Midbrain (tissue), 1 donor: Measurements from ENCODE around the gene MICAL3.
A peak's percentile ranks its signal among the peaks of the same experiment; 100 is the strongest.

Source experiments
- DNase-seq: peaks from one replicate; lab custom pipeline; 2025; lab: John Stamatoyannopoulos, UW

The MICAL3 gene

DNA sequence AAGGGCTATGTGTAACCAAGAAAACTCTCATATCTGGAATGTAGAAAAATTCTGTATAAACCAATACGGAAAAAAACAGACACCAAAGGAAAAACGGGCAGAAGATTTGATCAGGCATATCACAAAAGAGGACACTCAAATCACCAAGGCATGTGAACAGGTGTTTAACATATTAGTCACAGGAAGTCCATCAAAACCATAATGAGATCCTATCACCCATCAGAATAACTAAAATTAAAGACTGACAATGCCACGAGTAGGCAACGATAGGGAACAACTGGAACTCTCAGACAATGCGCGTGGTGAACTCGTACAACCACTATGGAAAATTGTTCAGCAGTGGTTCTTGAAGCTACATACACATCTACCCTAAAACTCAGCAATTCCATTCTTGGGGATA lies 94.5 kb downstream of the MICAL3 start:
- DNase-seq: no peak

DNA sequence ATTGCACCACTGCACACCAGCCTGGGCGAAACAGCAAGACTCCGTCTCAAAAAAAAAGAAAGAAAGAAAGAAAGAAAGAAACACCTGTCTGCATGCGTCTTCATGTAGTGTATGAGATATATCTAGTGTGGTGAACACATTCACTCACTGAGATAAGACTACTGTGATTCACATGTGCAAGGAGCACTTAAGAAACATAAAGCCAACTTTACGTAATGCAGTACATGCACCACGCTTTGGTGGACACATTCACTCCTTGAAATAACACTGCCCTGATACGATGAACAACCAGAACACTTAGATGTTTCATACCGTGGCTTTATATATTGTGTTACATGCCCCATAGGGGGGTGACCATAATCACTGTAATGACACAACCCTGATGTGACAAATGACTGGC lies 96.0 kb downstream of the MICAL3 start:
- no peak for DNase-seq

DNA sequence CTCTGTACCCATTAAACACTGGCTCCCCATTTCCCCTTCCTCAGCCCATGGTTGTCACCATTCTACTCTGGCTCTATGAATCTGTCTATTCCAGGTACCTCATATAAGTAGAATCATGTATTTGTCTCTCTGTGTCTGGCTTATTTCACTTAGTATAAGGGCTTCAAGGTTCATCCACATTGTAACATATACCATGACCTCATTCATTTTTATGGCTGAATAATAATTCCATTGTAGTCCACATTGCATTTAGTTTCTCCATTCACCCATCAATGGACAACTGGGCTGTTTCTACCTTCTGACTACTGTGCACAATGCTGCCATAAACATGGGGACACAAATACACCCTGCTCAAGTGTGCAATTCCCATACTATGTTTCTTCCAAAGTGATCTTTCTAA lies 97.3 kb downstream of the MICAL3 start:
- no peak for DNase-seq

DNA sequence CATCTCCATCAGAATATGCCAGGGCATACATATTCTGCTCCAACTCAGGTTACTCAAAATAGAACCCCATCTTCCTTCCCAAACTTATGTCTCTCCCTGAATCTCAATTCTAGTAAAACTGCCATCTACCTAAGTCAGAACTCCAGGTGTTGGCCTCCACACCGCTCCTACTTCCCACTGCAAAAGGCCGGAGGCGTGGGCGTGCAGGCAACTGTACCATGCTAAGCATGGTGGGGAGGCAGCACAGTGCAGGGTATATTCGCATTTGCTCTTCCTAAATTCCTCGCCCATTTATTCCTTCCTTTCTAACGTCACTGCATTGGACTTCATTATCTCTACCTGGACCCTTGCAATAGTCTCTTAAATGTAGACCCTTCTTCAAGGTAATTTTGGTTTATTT lies 97.8 kb downstream of the MICAL3 start:
- DNase-seq: no peak

DNA sequence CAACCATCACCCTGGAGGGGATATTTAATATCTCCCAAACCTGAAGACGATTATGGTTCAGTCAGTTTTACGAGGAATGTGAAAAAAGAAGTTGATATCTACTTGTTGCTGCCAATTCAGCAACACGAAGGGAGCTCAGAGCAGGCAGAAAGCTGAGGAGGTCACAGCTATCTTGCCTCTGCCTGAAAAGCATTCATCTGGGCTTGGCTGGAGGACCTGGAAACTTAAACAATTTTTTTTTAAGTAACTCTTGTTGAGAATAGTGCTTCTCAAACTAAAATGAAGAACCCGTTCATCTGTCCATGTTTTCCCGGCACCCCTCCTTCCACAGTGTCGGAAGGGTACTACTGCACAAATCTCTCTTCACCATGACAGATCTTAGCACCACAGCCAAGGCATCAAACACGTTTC lies 98.9 kb downstream of the MICAL3 start:
- no peak for DNase-seq

DNA sequence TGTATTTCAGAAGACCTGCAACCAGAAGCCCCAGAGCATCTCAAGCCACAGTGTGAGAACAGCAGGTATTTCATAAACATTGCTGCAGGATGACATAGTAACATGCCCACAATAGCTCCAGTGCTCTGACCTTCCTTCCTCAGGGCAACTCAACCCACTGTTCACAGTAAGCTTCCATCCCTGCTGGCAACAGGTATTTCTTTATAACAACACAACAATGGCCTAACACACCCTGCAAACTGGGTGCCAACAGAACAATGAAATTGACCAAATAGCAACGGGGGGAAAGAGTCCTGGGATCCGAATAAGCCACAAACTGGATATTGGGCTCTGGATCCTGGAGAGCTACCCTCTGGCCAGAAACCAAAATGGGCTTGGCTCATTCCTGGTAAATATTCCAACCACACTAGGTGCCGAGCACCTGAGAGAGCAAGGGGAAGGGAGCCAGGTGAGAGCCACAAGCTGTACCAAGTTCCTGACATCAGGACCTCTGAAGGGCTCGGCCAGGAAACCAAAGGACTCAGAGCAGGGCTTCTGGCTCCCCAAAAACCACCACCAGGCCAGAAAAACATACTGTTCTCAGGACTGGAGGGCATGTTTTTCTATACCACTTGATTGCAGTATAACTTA lies 99.5 kb downstream of the MICAL3 start:
- no peak for DNase-seq

DNA sequence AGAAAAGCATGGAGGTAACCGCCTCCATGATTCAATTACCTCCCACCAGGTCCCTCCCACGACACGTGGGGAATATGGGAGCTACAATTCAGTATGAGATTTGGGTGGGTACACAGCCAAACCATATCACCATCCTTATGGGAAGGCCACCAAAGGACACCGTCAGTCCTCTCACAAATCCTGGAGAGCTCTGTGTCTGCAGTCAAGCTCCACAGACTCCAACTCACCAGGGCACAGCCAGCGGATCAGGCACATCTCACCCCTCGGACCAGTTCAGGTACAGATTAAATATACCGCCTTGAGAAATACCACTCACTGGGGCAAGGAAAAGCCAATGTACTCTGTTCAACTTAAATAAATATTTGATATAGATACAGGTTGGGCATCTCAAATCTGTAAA lies 100.3 kb downstream of the MICAL3 start:
- DNase-seq: no peak

DNA sequence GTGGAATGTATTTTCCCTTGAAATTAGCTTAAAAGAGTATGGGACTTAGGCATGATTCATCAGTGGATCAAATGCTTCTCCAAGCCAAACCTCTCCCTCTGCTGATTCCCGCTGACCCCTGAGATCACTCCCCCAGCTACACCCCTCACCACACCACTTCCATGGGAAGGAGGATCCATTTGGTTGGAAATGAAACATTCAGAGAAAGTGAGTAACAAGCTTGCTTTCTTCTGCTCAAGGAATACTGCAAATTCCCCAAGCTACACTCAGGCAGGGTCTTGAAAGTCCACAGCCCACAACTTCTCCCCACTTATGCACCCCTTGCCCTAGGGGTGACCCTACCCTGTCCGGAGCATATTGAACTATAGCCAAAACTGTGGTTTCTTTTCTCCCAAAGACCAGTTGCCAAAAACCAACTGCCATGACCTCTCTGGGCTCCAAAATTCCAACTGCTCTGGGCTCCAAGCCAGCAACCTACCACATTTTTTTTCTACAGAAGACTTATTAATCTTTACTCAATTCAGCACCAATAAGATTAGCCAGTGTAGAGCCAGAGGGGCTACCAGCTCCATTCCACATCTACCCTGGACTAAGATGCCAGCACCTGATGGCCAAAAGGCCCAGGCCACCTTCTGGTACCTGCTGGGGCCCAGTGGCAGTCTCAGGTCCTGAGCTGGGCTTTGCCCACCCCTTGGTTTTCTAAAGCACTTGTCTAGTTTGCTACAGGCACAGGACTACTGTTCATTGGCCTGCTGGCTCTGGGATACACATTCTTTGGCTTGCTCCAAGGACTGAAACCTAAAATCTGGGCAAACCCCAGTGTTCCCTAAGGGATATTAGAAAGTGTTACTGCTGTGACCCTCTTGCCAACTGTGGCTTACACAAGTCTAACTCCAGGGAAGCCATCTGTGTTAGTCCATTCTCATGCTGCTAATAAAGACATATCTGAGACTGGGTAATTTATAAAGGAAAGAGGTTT lies 101.1 kb downstream of the MICAL3 start:
- no peak for DNase-seq

DNA sequence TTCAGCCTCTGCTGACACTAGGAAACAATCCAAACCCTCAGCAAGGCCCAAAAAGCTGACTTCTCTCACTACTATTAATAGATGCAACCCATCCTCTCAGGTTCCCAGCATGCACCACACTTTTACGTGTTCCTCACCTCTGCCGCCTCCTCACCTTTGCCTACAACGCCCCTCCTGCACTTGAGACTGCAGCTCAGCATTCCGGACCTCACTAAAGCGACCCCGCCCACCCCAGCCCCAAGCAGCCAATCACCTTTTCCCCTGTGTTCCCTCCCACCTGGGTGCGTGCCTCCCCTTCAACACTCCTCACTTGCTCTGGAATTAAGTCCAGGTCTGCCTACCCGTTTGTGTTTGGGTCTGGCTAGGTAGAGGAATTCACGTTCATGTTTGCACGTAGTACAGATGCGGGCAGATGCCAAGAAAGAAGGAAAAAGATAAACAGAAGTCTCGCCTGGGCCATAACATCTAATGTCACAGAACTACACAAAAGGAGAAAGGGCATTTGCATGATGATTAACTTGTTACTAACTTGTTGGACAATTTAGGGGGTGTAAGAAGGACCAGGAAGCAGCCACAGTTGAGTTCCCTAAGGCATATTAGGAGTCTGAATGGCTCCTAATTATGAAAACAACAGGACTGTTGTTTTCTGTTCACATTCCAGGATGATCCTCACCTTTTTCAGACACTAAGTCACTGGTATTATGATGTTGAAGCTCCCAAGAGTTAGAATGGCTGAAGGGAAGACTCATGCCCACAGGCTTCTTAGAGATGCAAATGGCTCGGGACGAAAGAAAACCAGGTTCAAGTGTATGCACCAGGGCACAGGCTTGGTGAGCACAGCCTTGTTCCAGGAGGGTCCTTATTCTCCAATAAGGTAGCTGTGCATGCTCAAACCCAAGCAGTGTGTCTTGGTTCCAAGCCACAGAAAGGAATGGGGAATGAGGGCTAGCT lies 102.2 kb downstream of the MICAL3 start:
- no peak for DNase-seq

DNA sequence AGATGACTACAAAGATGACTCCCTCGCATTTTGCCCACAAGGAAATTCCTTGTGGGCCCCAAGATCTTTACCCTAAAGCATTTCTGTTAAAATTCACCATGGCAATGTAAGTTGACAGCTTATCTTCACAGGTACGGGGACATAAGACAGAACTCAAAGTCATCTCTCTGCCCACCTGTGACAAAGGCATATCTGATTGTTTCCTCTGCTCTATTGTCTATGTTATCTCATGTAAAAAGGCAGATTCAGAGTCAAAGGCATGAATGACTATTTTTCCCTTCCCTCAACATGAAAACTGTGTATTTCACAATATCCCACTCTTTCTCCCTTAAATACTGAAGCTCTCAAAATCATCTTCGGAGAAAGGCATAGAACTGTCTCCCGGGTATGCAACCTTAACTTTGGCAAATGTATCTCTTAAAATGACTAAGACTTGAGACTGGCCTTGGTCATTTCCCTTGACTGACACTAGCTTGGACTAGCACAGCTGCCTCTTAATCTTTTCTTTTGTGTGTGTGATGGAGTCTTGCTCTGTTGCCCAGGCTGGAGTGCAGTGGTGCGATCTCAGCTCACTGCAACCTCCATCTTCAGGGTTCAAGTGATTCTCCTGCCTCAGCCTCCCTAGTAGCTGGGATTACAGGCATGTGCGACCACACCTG lies 103.2 kb downstream of the MICAL3 start:
- DNase-seq: no peak

DNA sequence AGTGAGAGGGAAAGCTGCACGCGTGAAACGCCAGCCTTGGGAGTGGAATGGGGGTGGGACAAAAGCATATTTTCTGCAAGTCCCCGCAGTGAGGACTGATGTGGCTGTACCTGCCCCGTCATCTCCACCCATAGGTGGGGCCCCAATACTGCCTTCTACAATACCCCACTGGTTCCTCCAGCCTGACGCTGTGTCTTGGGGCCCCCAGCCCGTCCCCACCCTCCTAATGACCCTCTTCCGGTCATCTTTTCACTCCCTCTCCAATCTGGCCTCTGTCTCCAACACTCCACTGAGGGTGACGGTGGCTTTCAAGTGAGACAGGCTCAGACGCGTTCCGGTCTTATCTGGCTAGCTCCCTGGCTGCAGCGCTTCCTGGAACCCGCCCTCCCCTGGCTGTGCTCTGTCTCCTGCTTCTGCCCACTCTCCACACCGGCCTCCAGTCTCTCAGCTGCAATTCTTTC lies 104.2 kb downstream of the MICAL3 start:
- no peak for DNase-seq

DNA sequence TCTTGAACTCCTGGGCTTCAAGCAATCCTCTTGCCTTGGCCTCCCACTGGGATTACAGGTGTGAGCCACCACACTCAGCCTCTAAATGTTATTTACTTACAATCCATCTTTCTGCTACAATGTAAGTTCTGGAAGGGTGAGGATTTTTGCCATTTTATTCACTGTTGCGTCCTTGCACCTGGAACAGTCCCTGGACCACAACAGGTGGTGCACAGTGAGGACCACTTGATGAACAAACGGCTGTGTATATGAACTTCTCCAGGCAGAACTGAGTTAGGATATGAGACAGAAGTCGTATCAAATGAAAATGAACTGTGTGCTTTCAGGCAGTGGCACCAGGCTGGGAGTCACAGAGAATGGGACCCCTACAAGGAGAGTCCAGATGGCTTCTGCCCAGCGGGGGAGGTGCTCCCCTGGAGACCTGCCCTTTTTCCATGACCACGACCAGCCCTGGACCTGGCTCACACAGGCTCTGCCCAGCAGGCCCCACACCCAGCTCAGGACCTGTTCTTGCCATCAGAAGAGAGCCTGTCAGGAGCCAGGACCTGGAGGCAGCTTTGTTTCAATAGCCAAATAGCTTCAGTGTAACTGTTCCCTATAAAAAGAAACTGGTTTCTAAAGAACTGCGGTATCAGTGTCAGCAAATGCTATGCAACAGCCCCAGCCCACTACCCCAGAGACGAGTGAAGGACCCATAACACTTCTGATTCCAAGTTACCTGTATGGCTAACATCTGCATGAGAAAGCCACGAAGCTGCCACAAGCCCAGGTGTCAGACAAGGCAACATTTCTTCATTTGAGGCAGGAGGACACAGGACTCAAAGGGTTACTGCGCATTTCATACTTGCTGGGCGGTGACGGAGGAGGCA lies 104.9 kb downstream of the MICAL3 start:
- no peak for DNase-seq

DNA sequence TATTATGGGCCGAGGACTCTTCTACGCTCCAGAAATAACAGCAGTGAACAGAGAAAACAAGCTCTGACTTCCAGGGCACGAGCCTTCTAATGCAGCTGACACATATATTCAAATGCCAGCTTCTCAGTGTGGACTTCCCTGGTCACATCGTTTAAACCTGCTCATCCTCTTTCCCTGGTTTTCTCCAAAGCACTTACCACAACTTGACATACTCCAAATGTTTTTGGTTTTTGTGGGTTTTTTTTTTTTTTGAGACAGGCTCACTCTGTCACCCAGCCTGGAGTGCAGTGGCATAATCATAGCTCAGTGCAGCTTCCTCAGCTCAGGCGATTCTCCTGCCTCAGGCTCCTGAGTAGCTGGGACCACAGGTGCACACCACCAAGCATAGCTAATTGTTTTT lies 105.5 kb downstream of the MICAL3 start:
- no peak for DNase-seq

DNA sequence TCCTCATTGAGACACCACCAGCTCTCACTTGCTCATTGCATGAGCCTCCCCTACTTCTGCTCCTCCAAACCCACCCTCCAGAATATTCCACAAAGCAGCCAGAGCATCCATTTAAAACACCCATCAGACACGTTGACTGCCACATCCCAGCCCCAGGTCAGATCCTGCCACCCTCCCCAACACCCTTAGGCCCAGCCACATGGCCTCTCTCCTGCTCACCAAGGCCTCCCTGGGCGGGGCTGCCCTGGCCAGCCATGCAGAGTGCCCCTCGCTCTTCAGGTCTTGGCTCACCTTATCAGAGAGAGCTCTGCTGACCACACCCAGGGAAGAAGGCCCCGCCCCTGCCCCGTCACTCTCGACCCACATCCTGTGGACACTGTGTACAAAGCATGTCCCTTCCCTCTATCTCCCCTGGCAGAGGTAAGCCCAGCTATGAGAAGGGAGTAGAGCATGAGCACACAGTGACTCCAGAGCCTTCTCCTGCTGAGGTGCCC lies 106.8 kb downstream of the MICAL3 start:
- DNase-seq: no peak

DNA sequence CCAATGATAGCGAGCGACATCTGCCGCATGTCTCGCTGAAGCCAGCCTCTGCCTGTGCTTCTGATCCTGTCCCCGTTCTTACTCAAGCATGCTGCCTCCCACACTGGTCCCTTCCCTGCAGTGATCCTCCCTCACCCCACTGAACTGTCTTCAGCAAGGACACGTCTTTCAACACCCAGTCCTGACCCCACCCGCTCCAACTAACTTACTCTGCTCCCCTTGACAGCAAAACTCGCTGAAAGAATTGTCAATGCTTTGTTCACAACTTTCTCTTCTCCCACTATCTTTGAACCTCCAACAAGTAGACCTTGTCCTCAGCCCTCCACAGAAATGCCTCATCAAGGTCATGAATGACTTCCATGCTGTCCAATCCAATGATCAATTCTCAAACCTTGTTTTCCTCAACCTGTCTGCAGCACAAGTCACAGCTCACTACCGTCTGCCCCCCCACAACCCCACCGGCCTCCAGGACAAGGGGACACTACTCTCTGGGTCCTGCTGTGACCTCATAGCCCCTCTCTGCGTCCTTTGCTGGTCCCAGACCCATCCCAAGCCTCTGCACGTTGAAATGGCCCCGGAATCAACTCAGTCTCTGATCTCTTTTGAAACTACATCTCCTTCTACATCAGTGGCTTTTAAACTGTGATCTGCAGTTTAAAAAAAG lies 108.0 kb downstream of the MICAL3 start:
- no peak for DNase-seq

DNA sequence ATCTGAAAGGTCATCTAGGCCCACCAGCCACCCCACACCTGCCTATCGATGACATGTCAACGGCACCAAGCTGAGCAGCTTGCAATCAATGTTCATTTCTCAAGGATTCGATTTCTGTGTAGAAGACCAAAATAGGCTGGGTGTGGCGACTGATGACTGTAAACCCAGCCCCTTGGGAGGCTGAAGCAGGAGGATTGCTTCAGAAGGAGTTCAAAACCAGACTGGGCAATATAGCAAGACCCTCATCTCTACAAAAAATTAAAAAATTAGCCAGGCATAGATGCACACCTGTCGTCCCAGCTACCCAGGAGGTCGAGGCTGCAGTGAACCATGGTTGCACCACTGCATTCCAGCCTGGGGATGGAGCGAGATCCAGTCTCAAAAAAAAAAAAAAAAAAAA lies 108.7 kb downstream of the MICAL3 start:
- no peak for DNase-seq

DNA sequence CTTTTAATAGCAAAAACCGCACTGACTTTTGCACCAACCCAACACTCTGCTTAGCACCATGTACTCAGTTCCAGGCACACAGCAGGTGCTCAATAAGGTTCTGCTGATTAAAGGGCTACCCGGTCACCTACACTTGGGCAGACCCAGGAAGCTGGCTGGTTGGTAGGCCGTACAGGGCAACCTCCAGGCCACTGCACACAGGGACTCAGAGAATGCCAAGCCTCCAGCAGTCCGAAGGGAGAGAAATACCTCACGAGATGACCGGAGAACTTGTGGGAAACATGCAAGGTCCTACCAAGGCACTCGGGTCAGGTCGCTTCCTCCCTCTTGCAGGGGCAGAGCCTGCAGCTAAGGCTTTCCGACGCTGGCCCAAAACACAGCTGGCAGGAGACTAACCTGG lies 109.2 kb downstream of the MICAL3 start:
- no peak for DNase-seq

DNA sequence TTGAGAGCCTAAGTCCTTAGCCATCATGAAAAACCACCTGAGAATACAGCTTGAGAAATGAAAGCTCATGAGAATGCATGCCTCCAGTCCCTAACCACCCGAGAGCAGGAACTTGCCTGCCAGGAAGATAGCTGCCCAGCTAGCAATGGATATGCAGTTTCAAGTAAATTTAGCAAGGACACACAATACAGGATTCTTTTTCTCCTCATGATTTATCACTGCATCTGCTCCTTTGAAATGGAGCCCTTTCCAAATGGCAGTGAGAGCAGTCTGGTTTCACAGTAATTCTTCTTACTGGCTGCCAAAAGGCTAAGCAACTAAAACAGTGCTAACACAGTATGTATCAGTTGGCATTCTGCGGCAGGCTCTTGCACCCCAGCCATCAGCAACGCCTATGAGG lies 109.9 kb downstream of the MICAL3 start:
- DNase-seq: peak; percentile 25

DNA sequence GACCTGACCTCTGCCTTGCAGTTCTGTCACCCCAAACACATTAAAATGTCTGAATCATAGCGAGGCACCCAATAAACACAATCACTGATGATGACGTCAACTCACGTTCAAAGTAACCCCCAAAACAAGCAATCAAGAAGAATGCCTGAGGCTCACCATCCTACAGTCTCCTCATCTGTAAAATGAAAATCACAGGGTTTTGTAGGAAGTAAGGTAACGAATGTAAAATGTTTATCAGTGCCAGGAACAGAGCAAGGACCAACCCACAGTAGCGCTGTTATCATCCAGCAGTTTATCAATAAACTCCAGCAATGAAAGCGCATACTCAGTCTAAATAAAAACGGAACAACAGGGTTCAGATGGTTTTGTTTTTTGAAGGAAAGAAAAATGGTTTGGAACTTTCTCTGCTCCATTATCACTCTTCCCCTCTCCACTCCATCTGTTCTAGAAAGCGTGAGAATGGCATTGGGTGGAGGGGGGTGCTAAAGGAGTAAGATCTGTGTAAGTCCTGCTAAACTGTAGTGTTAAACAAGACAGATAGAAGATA lies 110.5 kb downstream of the MICAL3 start:
- DNase-seq: no peak
